ENCODE results near the gene VPS8. TPM values are rescaled to one million over a fixed set of nuclear protein-coding genes. Genes with fewer than 3 reads are reported as not detected.

Gene VPS8
- total RNA-seq, 2 donors from 2014 or later: 39.2 to 52.7 TPM

- no peak for DNase-seq
- no peak for ATAC-seq
- 83 to 85% methylated on average over 3 of the region's 3 CpGs for WGBS, 2 donors
- TF ChIP-seq CTCF (IDR thresholded peaks at IDR 0.05) (no peak), POLR2A (IDR thresholded peaks at IDR 0.05) (no peak)
- H3K36me3 ChIP-seq (replicated peaks in 1 of 2; ENCODE audit: insufficient read depth in 1 of 2, low read depth in 2 of 2): no peaks in the 10 kb centered on the region
- intact Hi-C loops (cut with DNase I): no loop called here
- no peak overlapping the region for H3K4me3 ChIP-seq
- H3K27me3 ChIP-seq: no peaks in the 10 kb centered on the region
- H3K4me1 ChIP-seq: no peaks in the 10 kb centered on the region
- no peak overlapping the region for H3K27ac ChIP-seq
- no peaks in the 10 kb centered on the region for H3K9me3 ChIP-seq
These were observed 219.0 kb downstream of the VPS8 start for GRCh38 chr3:185030951-185031350.

GRCh38 chr3:185037801-185038200, 225.8 kb downstream of the VPS8 start:
- no peak for TF ChIP-seq POLR2A (IDR thresholded peaks at IDR 0.05)
- TF ChIP-seq CTCF (IDR thresholded peaks at IDR 0.05): no peak
- 92 to 100% methylated on average over 1 of the region's 1 CpG for WGBS, 2 donors
- H3K27ac ChIP-seq: no peak overlapping the region
- no peak for DNase-seq
- H3K4me1 ChIP-seq: no peaks in the 10 kb centered on the region
- H3K9me3 ChIP-seq: no peaks in the 10 kb centered on the region
- no peaks in the 10 kb centered on the region for H3K36me3 ChIP-seq (replicated peaks in 1 of 2; ENCODE audit: insufficient read depth in 1 of 2, low read depth in 2 of 2)
- intact Hi-C loops (cut with DNase I): no loop called here
- H3K4me3 ChIP-seq: no peak overlapping the region
- no peaks in the 10 kb centered on the region for H3K27me3 ChIP-seq
- ATAC-seq: no peak

- ATAC-seq: no peak
- Histone ChIP-seq H3K4me3 (no peak overlapping the region), H3K4me1 (no peaks in the 10 kb centered on the region), H3K36me3 (replicated peaks in 1 of 2; ENCODE audit: insufficient read depth in 1 of 2, low read depth in 2 of 2) (no peaks in the 10 kb centered on the region), H3K9me3 (no peaks in the 10 kb centered on the region), H3K27ac (no peak overlapping the region), H3K27me3 (no peaks in the 10 kb centered on the region)
- no peak for DNase-seq
- 97 to 100% methylated on average over 1 of the region's 1 CpG for WGBS, 2 donors
- TF ChIP-seq POLR2A (IDR thresholded peaks at IDR 0.05) (no peak), CTCF (IDR thresholded peaks at IDR 0.05) (no peak)
- intact Hi-C loops (cut with DNase I): no loop called here
These were observed 228.5 kb downstream of the VPS8 start for GRCh38 chr3:185040425-185040824.

GRCh38 chr3:185041540-185041939, 229.6 kb downstream of the VPS8 start:
- TF ChIP-seq POLR2A (IDR thresholded peaks at IDR 0.05) (no peak), CTCF (IDR thresholded peaks at IDR 0.05) (no peak)
- H3K27me3 ChIP-seq: no peaks in the 10 kb centered on the region
- no peaks in the 10 kb centered on the region for H3K36me3 ChIP-seq (replicated peaks in 1 of 2; ENCODE audit: insufficient read depth in 1 of 2, low read depth in 2 of 2)
- H3K4me1 ChIP-seq: no peaks in the 10 kb centered on the region
- DNase-seq (no peak), ATAC-seq (no peak)
- no peak overlapping the region for H3K4me3 ChIP-seq
- intact Hi-C loops (cut with DNase I): no loop called here
- no peaks in the 10 kb centered on the region for H3K9me3 ChIP-seq
- WGBS, 2 donors: 97 to 100% methylated on average over 4 of the region's 4 CpGs
- no peak overlapping the region for H3K27ac ChIP-seq

GRCh38 chr3:185042312-185043050, 230.5 kb downstream of the VPS8 start:
- TF ChIP-seq POLR2A (IDR thresholded peaks at IDR 0.05) (no peak), CTCF (IDR thresholded peaks at IDR 0.05) (no peak)
- intact Hi-C loops (cut with DNase I): no loop called here
- ATAC-seq (no peak), DNase-seq (no peak)
- no peak overlapping the region for H3K4me3 ChIP-seq
- H3K27ac ChIP-seq: no peak overlapping the region
- no peaks in the 10 kb centered on the region for H3K27me3 ChIP-seq
- WGBS, 2 donors: 76 to 85% methylated on average over 7 of the region's 7 CpGs
- no peaks in the 10 kb centered on the region for H3K4me1 ChIP-seq
- H3K9me3 ChIP-seq: no peaks in the 10 kb centered on the region
- H3K36me3 ChIP-seq (replicated peaks in 1 of 2; ENCODE audit: insufficient read depth in 1 of 2, low read depth in 2 of 2): no peaks in the 10 kb centered on the region

Measured in body of pancreas (tissue), 4 donors.